Activated CD4-positive, alpha-beta T cell treated with anti-CD3 and anti-CD28 coated beads, Interleukin-2, Interleukin-6, amounts not matched to agents 100 ng/mL and 50 ng/mL, durations not matched to agents 16 hours and 8 hours (primary cell): ENCODE measurements around the gene BRIP1.
"Not testable (repeated sequence)": the region's sequence is repeated elsewhere in the genome, so short reads cannot be mapped to it uniquely, and the experiment has no call there.

ENCODE experiments used
- DNase-seq: peaks from one replicate; pipeline ENCODE4 v3.0.0-alpha.2; 2020

The BRIP1 gene

GRCh38 chr17:61795546-61795945 is 67.8 kb downstream of the BRIP1 start:
- no peak for DNase-seq

- no peak for DNase-seq
Observed at GRCh38 chr17:61794792-61795191, 68.5 kb downstream of the BRIP1 start.

GRCh38 chr17:61794242-61794641 is 69.1 kb downstream of the BRIP1 start:
- no peak for DNase-seq

- DNase-seq, result no peak
Observed at GRCh38 chr17:61793565-61793964, 69.8 kb downstream of the BRIP1 start.

- DNase-seq, result no peak
Observed at GRCh38 chr17:61789872-61790271, 73.5 kb downstream of the BRIP1 start.

- no peak for DNase-seq
Observed at GRCh38 chr17:61786088-61786487, 77.2 kb downstream of the BRIP1 start.

GRCh38 chr17:61784510-61784909 is 78.8 kb downstream of the BRIP1 start:
- no peak for DNase-seq

GRCh38 chr17:61783556-61784304 is 79.6 kb downstream of the BRIP1 start:
- DNase-seq, result no peak

- no peak for DNase-seq
Observed at GRCh38 chr17:61783120-61783519, 80.2 kb downstream of the BRIP1 start.

- no peak for DNase-seq
Observed at GRCh38 chr17:61782683-61783082, 80.6 kb downstream of the BRIP1 start.

- no peak for DNase-seq
Observed at GRCh38 chr17:61775364-61775763, 88.0 kb downstream of the BRIP1 start.

GRCh38 chr17:61774724-61775123 is 88.6 kb downstream of the BRIP1 start:
- DNase-seq, result no peak

- DNase-seq, result not testable (repeated sequence)
Observed at GRCh38 chr17:61774087-61774486, 89.2 kb downstream of the BRIP1 start.

GRCh38 chr17:61770752-61771533 is 92.4 kb downstream of the BRIP1 start:
- DNase-seq, result no peak

- DNase-seq, result no peak
Observed at GRCh38 chr17:61770043-61770442, 93.3 kb downstream of the BRIP1 start.

- no peak for DNase-seq
Observed at GRCh38 chr17:61768405-61768804, 94.9 kb downstream of the BRIP1 start.

- no peak for DNase-seq
Observed at GRCh38 chr17:61766520-61766919, 96.8 kb downstream of the BRIP1 start.

- DNase-seq, result no peak
Observed at GRCh38 chr17:61764846-61765245, 98.5 kb downstream of the BRIP1 start.

GRCh38 chr17:61761827-61762226 is 101.5 kb downstream of the BRIP1 start:
- no peak for DNase-seq

- no peak for DNase-seq
Observed at GRCh38 chr17:61759362-61759761, 104.0 kb downstream of the BRIP1 start.

GRCh38 chr17:61758430-61758829 is 104.9 kb downstream of the BRIP1 start:
- no peak for DNase-seq

- peak; percentile 38 for DNase-seq
Observed at GRCh38 chr17:61757168-61757567, 106.2 kb downstream of the BRIP1 start.

- no peak for DNase-seq
Observed at GRCh38 chr17:61756561-61756960, 106.8 kb downstream of the BRIP1 start.

- no peak for DNase-seq
Observed at GRCh38 chr17:61755668-61756067, 107.7 kb downstream of the BRIP1 start.
